Measurements from ENCODE around the gene MTCL3.

Gene MTCL3

DNA sequence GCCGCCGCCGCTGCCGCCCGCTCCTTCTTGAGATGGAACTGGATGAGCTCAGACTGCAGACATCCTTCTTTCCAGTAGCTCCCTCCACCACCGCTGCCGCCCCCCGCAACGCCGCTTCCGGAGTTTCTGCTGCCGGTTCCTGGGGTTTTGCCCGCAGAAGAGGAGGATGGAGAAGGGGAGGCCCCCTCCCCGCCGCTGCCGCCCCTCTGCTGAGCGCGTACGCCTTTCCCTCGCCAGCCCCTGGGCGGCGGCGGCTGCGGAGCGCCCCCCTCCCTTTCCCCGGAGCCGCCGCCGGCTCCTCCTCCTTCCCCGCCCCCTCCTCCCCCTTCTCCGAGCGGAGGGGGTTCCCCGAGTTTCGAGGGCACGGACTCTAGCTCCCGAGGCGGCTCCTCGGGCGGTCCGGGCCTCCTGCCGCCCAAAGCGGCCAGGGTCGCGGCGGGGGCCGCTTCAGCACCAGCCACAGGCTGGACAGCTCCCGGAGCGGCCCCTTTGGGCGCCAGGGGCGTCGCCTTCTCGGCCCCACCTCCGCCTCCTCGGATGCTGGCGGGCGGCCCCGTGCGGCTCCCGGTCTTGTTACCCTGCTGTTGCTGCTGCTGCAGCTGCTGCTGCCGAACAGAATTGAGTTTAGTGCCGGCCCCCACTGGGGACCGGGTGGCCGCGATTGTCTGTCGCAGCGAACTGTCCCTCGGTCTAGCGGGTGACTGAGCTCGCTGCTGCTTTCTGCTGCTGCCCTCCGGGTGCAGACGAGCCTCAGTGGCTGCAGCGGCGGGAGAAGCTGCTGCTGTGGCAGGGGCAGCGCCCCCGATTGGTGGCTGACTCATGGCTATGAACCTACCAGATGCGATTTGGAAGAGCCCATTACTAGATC lies 3.1 kb downstream of the MTCL3 start:
- intact Hi-C loops (cut with micrococcal nuclease): loop anchor here (1.0 to 10.0 kb wide), 12 partner anchors 25 to 1976 kb away; partner anchors contain the start of genes ECHDC1, PTPRK and RNF146

- intact Hi-C loops (cut with micrococcal nuclease): loop anchor here (5.0 to 10.0 kb wide), 4 partner anchors 379 to 1977 kb away; partner anchors contain the start of gene PTPRK
These were observed 3.8 kb downstream of the MTCL3 start for GRCh38 chr6:127515234-127515793.

DNA sequence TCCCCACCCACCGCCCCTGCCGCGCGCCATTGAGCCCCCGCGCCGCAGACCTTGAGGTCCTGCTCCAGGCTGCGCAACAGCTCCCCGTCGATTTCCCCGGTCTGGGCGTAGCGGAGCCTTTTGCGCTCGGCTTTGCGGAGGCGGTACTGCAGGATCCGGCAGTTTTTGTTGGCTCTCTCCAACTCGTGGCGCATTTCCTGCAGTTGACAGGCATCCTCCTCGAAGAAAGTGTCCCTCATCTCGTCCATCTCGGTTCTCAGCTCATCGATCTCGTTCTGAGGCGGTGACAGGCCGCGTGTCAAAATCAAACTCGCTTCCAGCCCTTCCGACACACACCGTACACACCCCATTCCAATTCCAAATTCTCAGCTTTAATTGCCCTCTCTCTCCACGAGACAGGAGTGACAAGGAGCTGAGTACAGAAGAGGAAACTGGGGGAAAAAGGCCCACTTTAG lies 4.3 kb downstream of the MTCL3 start:
- intact Hi-C loops (cut with micrococcal nuclease): loop anchor here (5.0 to 10.0 kb wide), 4 partner anchors 380 to 1978 kb away; partner anchors contain the start of gene PTPRK

GRCh38 chr6:127514179-127514772 lies 4.9 kb downstream of the MTCL3 start:
- intact Hi-C loops (cut with micrococcal nuclease): loop anchor here (10.0 kb wide), 2 partner anchors 381 to 1729 kb away; no protein-coding TSS in a partner anchor

GRCh38 chr6:127513425-127513824 lies 5.7 kb downstream of the MTCL3 start:
- intact Hi-C loops (cut with micrococcal nuclease): loop anchor here (10.0 kb wide), 2 partner anchors 381 to 1729 kb away; no protein-coding TSS in a partner anchor

- intact Hi-C loops (cut with micrococcal nuclease): loop anchor here (10.0 kb wide), 2 partner anchors 384 to 1726 kb away; no protein-coding TSS in a partner anchor
These were observed 8.3 kb downstream of the MTCL3 start for GRCh38 chr6:127510876-127511275.

- intact Hi-C loops (cut with micrococcal nuclease): no loop called here
These were observed 12.2 kb downstream of the MTCL3 start for GRCh38 chr6:127506894-127507293.

GRCh38 chr6:127503022-127503421 lies 16.1 kb downstream of the MTCL3 start:
- intact Hi-C loops (cut with micrococcal nuclease): no loop called here

DNA sequence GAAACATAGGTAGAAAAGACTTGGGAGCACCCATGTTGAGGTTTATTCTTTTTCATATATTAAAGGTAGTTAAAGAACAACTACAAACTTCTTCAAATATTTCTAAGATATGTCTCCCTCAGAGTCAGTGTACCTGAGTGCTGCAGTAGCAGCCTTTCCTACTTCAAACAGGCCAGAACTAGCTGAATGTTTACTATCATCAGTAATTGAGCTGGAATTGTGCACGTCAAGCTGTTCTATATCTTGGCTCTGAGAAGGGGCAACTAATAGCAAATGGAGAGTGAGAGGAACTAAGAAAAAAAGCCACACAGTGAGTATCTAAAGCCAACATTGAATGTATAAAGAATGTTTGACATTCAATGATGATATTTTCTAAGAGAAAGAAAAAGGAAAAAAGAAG lies 21.7 kb downstream of the MTCL3 start:
- intact Hi-C loops (cut with micrococcal nuclease): no loop called here

DNA sequence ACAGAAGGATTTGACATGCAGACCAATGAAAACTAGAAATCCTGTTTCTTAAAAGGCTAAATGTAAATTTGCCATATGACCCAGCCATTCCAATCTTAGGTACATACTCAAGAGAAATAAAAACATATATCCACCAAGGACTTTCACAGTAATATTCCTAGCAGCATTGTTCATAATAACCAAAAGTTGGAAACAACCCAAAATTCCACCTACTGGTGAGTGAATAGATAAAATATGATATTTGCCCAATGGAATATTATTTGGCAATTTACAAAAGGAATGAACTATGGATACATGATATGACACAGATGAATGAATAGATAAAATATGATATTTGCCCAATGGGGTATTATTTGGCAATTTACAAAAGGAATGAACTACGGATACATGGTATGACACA lies 22.7 kb downstream of the MTCL3 start:
- intact Hi-C loops (cut with micrococcal nuclease): no loop called here

DNA sequence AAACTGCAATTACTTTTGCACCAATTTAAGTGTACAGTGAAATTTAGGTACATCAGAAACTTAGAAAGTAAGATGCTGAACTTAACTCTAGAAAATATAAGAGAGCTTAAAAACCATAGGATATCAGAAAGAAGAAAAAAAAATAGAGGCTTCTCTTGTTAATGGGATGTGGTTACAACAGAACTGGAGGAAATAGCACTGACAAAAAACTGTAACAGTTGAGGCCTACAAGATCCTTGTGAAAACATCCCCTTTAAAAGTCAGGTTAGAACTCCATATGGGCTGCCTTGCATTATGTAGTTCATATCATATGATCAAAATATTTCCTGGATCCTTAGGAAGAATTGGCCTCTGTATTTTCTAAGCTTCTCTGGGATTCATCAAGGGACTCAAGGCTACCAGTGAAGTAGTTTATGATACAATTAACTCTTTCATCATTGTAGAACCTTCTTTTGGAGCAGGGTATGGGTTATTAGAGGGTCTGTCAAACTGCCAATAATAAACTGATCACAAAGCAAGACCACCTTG lies 24.8 kb downstream of the MTCL3 start:
- intact Hi-C loops (cut with micrococcal nuclease): no loop called here

DNA sequence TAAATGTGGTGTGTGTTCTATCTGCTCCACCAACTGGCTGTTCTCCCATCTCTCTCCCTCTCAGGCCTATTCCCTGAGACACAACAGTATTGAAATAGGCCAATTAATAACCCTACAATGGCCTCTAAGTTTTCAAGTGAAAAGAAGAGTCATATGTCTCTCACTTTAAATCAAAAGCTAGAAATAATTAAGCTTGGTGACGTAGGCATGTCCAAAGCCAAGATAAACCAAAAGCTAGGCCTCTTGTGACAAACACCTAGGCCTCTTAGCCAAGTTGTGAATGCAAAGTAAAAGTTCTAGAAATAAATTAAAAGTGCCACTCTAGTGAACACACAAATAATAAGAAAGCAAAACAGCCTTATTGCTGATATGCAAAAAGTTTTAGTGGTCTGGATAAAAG lies 29.9 kb downstream of the MTCL3 start:
- intact Hi-C loops (cut with micrococcal nuclease): no loop called here

DNA sequence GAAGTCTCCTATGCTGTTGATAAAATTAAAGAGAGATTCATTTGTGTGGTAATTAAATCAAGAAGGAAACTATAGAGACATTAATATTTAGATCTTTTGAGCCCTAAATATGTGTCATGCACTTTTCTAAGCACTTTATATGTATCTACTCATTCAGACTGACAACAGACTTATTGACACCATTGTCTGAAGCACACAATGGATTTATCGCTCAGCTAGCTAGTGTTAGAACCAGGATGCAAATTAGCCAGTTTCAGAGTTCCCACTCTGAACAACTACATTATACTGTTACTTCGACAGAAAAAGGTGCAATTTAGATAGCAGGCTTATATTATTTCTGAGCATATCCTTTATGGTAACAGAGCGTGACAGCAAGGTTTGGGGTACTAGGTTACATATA lies 32.2 kb downstream of the MTCL3 start:
- intact Hi-C loops (cut with micrococcal nuclease): no loop called here

DNA sequence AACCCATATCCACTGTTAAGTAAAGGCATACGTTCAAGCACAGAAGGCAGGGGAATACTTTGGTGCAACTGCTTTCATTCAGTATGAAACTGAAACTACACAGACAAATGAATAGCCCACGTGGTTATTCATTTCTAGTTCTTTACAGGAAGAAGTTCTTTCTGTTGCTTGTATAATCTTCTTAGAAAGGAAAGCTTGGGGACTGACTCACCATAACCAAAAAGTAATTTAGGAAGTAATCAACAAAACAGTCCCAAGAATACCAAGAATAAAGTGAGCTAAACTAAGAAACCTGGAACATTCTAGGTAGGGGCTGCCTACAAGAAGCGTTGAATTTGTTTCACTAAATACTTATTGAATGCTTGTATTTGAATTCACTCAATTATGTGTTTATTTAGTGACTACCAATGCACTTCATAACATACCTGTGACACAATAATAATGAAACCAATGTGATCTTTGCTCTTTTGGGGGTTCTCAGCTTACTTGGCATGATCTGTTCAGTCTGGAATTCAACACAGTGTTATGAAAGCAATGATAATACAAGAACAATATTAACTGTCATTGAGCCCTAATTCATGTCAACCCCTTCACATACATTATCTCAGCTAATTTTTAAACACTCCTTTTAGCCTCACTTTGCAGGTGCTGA lies 34.8 kb downstream of the MTCL3 start:
- intact Hi-C loops (cut with micrococcal nuclease): loop anchor here (1.0 kb wide), 2 partner anchors 24 to 32 kb away; no protein-coding TSS in a partner anchor

- intact Hi-C loops (cut with micrococcal nuclease): loop anchor here (1.0 kb wide), 2 partner anchors 23 to 33 kb away; no protein-coding TSS in a partner anchor
These were observed 35.6 kb downstream of the MTCL3 start for GRCh38 chr6:127483399-127484055.

GRCh38 chr6:127482325-127482724 lies 36.8 kb downstream of the MTCL3 start:
- intact Hi-C loops (cut with micrococcal nuclease): no loop called here

DNA sequence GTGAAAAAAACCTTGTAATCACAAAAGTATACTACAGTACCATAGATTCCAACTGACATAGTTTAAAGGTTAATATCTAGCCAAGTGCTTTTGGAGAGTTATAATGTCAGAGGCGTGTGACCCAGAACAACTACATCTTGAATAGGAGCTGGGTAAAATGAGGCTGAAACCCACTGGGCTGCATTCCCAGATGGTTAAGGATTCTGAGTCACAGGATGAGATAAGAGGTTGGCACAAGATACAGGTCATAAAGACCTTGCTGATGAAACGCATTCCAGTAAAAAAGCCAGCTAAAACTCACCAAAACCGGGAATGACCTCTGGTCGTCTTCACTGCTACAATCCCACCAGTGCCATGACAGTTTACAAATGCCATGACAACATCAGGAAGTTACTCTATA lies 37.5 kb downstream of the MTCL3 start:
- intact Hi-C loops (cut with micrococcal nuclease): no loop called here

DNA sequence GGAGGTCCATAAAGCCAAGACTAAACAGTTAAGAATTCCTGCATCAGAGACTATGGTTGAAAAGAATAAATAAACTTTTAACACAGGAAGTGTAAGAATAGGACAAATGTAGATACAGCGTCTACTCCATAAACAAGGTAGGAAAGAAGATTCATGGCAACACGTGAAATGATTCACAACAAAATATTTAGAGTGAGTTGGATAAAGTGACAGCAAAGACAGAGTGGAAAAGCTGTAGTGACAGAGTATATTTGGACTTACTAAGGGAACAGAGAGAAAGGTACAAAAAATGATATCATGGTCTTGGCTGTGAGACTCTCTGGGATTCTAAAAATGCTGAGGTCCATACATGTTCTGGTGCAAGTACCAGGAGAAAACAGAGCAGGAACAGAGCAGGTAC lies 38.0 kb downstream of the MTCL3 start:
- intact Hi-C loops (cut with micrococcal nuclease): no loop called here

DNA sequence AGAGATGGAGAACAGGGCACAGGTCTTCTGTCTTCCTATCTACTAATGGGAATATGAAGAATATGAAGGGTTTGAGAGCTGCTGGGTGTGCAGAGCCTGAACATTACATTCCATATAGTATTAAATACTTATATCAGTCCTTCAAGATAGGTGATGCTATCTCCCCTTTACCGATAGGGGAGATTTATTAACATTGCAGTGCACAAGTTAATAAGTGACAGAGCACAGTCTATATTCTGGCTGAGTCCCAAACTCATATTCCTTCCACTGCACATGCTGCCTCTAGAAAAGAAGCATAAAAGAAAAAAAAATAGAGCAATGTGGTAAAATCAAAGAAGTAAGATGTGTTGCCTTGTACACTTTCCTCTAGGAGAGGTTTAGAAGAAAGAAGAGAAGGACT lies 41.5 kb downstream of the MTCL3 start:
- intact Hi-C loops (cut with micrococcal nuclease): no loop called here

GRCh38 chr6:127475823-127476176 lies 43.3 kb downstream of the MTCL3 start:
- intact Hi-C loops (cut with micrococcal nuclease): no loop called here

Measured in T-helper 2 cell treated with Interferon-gamma antibody and Interleukin-4, amounts not matched to agents 100 ng/mL and 5 ng/mL, for 36 hours (primary cell).